ENCODE data around the gene GGCT.

- TF ChIP-seq CTCF (IDR thresholded peaks at IDR 0.05) (no peak), ZFX (IDR thresholded peaks at IDR 0.05; ENCODE audit: borderline replicate concordance) (no peak)
These were observed 10.1 kb upstream of the GGCT start for GRCh38 chr7:30514776-30515175.
